ENCODE measurements around the gene ASPN.
"Not testable (repeated sequence)": the region's sequence is repeated elsewhere in the genome, so short reads cannot be mapped to it uniquely, and the experiment has no call there.

ASPN gene

DNA sequence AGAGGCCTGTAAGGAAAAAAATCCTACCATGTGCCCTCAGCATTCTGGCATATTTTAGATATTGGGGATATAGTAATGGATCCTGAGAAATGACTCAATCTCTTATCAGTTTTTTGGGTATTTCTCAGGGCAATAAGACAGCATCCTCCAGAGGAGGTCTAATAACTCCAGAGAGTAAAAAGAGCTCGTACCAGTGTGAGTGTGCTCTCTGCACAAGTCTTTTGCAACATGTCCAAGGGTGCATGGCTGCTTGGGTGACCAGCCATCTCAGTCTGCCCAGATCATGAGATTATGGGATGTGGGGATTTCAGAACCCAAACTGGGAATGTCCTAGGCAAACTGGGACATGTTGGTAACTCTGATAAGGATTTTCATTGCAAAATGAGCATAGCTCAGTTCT is 15.3 kb downstream of the ASPN start:
- DNase-seq: no peak

- no peak for DNase-seq
Measured at GRCh38 chr9:92463984-92464383, 18.3 kb downstream of the ASPN start.

DNA sequence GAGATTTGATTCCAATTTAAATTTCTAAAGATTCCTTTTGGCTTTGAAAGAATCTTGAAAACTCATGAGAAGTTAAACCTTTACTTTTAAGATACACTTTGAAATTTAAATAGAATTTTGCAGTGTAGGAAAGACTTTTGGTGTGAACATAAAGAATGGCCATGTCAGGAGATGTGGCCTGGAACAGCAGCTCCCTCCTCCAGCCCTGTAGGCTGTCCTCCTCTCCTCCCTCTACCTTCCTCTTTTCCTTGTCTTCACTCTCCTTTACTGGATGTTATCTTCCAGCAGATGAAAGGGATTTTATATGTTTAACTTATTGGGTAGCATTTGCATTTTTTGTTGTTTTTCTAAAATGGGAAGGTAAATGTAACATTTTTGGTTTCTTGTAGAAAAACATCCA is 18.9 kb downstream of the ASPN start:
- DNase-seq: no peak

GRCh38 chr9:92457576-92457975 is 24.7 kb downstream of the ASPN start:
- DNase-seq: no peak

DNA sequence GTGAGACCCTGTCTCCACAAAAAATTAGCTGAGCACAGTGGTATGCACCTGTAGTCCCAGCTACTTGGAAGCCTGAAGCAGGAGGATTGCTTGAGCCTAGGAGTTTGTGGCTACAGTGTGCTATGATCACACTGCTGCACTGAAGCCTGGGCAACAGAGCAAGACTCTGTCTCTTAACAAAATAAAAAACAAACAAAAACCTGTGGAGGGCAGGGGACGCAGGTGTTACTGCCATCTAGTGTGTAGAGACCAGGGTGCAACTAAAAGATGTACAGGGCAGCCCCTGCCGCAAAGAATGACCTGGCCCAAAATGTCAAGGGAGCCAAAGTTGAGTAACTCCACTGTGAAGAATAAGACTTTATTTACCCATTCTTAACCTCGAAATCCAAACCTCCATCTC is 27.1 kb downstream of the ASPN start:
- DNase-seq: no peak

DNA sequence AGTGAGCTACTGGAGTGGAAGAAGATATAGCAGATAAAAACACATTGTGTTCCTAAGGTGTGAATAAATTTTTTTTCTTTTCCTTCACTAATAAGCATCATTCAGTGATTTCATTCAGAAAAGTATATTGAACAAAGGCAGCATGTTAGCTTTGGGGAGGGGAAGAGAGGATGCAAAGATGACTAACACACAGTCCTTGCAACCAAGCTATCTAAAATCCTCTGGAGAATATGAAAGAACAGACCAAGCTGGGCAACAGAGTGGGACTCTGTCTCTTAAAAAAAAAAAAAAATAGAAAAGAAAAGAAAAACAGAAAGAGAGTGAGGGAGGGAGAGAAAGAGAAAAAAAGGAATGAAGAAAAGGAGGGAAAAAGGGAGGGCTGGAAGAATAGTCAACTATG is 35.8 kb downstream of the ASPN start:
- no peak for DNase-seq

DNA sequence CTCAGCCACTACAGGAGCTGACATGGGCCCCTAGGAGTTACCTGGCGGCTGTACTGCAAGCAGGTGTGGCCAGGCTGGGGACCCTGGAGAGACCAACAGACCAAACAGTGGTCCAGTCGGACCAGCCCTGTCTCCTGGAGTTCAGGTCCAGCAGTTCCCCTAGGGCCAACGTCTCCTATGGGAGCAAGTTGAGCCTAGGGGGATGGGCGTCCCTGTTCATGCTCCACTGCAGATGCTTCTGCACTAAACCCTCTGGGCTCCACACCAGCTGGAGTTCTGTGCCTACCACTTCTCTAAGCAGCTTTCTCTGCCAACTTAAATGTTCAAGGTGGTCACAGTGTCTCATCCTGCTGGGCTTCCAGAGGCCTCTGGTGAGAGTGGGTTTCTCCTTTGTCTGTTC is 37.5 kb downstream of the ASPN start:
- DNase-seq: no peak

DNA sequence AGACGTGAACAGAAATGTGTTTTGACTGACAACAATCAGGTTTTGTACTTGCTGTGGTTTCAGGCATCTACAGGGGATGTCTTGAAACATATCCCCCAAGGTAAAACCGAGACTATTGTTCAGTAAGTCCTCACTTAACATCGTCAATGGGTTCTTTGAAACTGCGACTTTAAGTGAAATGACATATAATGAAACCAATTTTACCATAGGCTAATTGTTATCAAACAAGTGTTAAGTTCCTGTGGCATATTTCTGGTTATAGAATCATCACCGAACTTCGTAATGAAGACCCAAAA is 41.6 kb downstream of the ASPN start:
- no peak for DNase-seq

GRCh38 chr9:92439921-92440750 is 42.2 kb downstream of the ASPN start:
- DNase-seq: no peak

- no peak for DNase-seq
Measured at GRCh38 chr9:92438900-92439526, 43.3 kb downstream of the ASPN start.

DNA sequence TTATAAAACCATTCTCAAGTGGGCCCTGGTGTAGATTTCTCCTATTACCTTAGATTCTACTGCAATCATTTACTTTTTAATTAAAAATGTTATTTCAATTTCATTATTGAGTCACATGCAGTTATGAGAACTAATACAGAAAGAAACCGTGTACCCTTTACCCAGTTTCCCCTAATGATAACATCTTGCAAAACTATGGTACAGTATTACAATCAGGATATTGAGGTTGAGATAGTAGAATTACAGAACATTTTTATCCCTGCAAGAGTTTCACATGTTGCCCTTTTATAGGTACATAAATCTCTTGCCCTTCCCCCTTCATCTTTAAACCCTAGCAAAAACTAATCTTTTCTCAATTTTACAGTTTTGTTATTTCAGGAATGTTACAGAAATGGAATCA is 47.0 kb downstream of the ASPN start:
- no peak for DNase-seq

DNA sequence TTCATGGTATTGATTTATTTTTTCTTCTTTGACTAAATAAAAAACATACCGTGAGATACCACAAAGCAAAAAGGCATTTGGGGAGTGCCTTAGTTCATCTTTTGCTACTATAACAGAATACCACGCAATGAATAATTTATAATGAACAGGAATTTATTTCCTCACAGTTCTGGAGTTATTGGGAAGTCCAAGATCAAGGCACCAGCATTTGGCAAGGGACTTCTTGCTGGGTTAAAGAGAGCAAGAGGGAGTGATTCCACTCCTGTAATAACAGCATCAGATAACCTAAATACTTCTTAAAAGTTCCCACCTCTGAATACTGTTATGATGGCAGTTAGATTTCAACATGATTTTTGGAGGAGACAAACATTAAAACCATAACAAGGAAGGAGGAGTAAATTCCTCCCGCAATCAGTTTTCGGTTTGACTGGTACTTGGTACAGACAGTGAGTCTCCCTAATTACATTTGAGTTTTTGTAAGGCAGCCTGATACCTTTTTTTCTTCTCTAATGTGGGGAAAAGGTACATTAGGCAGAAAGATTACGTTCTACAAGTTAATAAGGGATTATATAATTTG is 49.2 kb downstream of the ASPN start:
- DNase-seq: no peak

DNA sequence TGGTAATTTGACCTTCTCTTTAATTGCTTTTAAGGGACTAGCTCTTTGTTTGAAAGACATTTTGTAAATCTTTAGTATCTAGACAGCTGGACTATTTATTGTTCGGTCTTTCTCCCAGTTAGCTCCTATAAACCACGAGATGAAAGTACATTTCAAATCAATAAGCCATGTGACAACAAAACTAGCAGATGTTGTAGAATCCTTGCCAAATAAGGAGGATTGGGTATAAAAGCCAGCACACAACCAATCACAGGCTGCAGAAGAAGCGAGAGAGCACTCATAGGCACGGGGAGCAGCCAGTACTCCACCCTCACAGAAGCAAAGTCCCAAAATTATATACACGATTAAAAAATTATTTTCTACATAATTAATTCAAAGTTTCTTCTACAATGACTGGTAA is 50.0 kb downstream of the ASPN start:
- no peak for DNase-seq

DNA sequence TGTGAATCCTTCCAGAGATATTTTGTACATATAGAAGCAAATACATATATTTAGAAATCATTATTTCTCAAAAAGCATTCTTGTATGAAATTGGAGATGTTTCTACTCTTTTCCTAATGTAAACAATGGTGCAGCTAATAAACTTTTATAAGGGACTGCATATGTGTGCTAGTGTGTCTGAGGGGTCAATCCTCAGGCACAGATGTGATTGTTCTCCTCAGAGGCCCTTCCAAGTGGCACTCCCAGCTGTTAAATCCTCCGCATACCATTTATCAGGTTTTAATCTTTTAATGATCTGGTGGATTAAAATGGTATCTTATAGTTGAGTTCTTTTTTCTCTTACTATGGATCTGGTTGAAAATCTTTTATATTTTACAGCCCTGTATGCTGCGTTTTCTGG is 52.5 kb downstream of the ASPN start:
- DNase-seq: no peak

DNA sequence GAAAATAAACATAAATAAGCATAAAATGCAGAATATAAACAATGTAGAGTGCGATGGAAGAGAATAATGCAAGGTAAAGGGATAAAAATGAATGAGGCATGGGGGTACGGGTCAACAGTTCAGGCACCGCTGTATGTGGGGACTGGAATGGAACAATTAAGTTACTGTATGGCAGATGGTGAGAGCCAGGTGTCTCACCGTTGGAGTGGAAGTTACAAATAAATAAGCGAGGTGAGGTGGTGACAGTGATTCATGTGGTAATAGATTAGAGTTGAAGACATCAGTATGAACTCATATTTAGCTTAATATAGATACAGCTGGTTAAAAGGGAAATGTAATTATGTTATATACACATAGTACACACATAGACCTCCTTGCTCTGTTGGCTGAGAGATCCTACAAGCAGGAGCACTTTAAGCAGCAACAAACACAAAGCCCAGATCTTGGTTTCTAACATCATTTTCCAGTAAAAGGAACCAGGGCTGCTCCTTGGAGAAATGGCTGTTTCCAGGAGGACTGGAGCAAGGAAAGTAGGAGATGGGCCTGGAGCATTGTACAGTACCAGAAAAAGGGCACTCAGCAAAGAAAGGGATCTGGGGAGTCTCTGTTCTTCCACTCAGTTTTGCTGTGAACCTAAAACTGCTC is 55.7 kb downstream of the ASPN start:
- DNase-seq: no peak

GRCh38 chr9:92425474-92425873 is 56.8 kb downstream of the ASPN start:
- DNase-seq: no peak

GRCh38 chr9:92424340-92424739 is 58.0 kb downstream of the ASPN start, which contains the start of gene OMD:
TSS of gene OMD (minus strand) at chr9:92424471. CDS start at chr9:92417558, 6,913 bp downstream.
- no peak for DNase-seq

DNA sequence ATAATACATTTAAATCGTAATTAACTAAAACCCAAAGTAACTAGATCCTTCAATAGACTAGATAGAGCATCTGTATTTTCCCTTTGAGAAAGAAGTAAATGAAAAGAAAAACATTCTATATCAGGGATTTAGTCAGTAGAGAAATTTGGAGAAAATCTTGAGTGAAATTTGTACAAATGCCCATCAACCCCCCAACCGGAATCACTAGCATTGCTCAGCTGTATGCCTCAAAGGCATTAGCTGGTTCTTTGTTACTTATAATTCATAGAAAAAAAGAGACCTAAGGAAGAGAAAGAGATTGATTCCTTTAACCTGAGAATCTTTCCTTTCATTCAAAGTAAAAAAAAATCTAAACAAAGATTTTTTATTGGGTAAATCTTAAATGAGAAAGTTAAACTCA is 58.7 kb downstream of the ASPN start:
- DNase-seq: no peak

- DNase-seq: no peak
Measured at GRCh38 chr9:92422611-92423338, 59.5 kb downstream of the ASPN start.

DNA sequence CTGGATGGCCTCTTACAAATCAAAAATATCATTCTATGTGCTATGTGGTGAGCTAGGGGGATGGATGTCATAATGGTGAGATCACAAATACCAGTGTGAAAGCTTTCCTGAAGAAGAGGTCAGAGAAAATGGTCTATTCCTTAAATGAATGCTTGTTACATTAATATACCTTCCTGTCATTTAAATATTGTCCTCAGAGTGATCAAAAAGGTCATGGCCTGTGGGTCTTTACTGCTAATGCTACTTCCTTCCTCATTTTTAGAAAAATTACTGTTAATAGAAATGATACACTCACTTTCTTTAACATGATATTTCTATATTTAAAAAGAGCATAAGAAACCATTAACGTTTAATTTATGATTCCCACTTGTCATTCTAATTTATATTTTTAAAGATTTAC is 67.7 kb downstream of the ASPN start:
- DNase-seq: no peak

DNA sequence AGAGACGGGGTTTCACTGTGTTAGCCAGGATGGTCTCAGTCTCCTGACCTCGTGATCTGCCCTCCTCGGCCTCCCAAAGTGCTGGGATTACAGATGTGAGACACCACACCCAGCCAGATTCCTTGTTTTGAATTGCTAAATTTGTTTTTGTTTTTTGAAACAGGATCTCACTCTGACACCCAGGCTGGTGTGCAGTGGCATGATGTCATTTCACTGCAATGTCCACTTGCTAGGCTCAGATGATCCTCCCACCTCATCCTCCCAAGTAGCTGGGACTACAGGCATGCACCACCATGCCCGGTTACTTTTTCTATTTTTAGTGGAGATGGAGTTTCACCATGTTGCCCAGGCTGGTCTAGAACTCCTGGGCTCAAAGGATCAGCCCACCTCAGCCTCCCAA is 71.1 kb downstream of the ASPN start:
- not testable (repeated sequence) for DNase-seq

DNA sequence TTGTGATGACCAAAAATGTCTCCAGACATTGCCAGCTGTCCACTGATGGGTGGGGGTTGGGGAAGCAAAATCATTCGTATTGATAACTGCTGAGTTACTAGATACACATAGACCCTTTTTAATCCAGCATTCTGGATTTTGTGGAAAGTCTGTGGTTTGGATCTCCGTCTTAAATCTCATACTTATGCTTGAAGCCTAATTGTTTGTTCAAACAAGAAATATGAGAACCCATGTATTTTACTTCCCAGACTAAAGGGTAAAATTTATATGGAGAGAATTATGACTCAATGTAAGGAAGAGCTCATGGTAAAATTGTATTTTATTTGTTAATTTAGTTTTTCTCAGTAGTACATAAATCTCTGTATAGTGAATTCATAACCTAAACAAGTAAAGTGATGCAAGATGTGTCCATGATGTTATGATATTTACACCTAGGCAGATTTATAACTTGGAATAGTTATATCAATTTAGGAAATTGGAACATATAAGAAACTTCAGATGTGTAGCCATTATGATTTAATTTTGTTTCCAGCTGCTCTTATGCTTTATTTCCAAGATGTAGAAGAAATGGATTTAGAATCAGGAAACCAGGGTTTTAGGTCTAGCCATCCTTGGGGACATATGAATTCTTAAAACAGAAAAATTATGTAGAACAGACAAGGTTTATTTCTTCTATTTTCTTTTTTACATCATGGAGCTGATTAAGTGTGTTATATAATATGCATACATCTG is 73.4 kb downstream of the ASPN start:
- no peak for DNase-seq

- no peak for DNase-seq
Measured at GRCh38 chr9:92407818-92408217, 74.5 kb downstream of the ASPN start.
